Kidney (tissue), 14 donors: ENCODE data around the gene HSPA1B. TPM values are rescaled to one million over a fixed set of nuclear protein-coding genes. Genes with fewer than 3 reads are reported as not detected.
A peak's percentile ranks its signal among the peaks of the same experiment; 100 is the strongest.

ENCODE experiments used
- DNase-seq, 5 donors: peaks; one replicate each; pipeline ENCODE4 v3.0.0-alpha.2; 2013 to 2020
- FAIRE-seq: peaks from 2 replicates; lab custom pipeline; 2012; peaks lifted over from hg19 to GRCh38; lab: Jason Lieb, UNC
- H3K27ac ChIP-seq, 2 donors: one replicate each; pipeline ENCODE4 v1.7.0; 2013; ENCODE audit warnings: low read depth in 2 of 2, low read length in 2 of 2, inconsistent platforms in 1 of 2
- H3K27me3 ChIP-seq: one replicate; pipeline ENCODE4 v1.7.1; 2013; ENCODE audit warnings: low read length, inconsistent platforms; ENCODE audit not compliant: control insufficient read depth, insufficient read depth
- H3K36me3 ChIP-seq, 3 donors: one replicate each; pipeline versions ENCODE4 v1.7.0 to v1.7.1; 2013; ENCODE audit warnings: low read length in 3 of 3, control low read depth in 1 of 3, inconsistent platforms in 1 of 3; ENCODE audit not compliant: insufficient read depth in 3 of 3, control insufficient read depth in 2 of 3
- H3K4me1 ChIP-seq, 3 donors: one replicate each; pipeline versions ENCODE4 v1.7.0 to v1.7.1; 2013; ENCODE audit warnings: low read length in 3 of 3, inconsistent platforms in 1 of 3, low read depth in 1 of 3; ENCODE audit not compliant: control insufficient read depth in 2 of 3, insufficient read depth in 2 of 3
- H3K4me3 ChIP-seq, 3 donors: one replicate each; pipeline versions ENCODE4 v1.7.0 to v1.8.1; 2013; ENCODE audit warnings: low read length in 3 of 3, control low read depth in 1 of 3, inconsistent platforms in 1 of 3
- H3K9ac ChIP-seq, 3 donors: one replicate each; pipeline versions ENCODE4 v1.7.0 to v1.7.1; 2013; ENCODE audit warnings: low read length in 3 of 3, control low read depth in 1 of 3, inconsistent platforms in 1 of 3
- H3K9me3 ChIP-seq, 3 donors: one replicate each; pipeline versions ENCODE4 v1.7.0 to v1.7.1; 2013; ENCODE audit warnings: low read length in 3 of 3, control low read depth in 1 of 3, inconsistent platforms in 1 of 3; ENCODE audit not compliant: control insufficient read depth in 2 of 3, insufficient read depth in 1 of 3
- CTCF ChIP-seq: IDR thresholded peaks from 3 replicates; pipeline ENCODE4 v1.5.1; 2012; ENCODE audit warnings: mild to moderate bottlenecking, moderate library complexity, borderline replicate concordance; ENCODE audit not compliant: insufficient read depth; ENCODE audit errors: extremely low read depth
- intact Hi-C: fragments of 100-400 bp; cut with DNase I; formaldehyde crosslinking; loops from one replicate; pipeline ENCODE4 v1.11.1; 2022
- polyA plus RNA-seq: library from polyadenylated mRNA; stranded (reverse); fragments of 350-450 nt; fragmentation: Illumina TruSeq; extraction: RNeasy Lipid Tissue Mini Kit (QIAGEN cat#74804); gene quantifications from one replicate; pipeline ENCODE4 v1.2.3, GENCODE V29; 2014; ENCODE audit warnings: low read depth, low replicate concordance; ENCODE audit not compliant: insufficient read depth
- total RNA-seq: library from RNA; stranded (reverse); fragmentation: NEBNext Ultra II Directional; extraction: Animal tissue kit (Norgen Biotek cat#: 25700); gene quantifications from one replicate; pipeline ENCODE4 v1.2.1, GENCODE V29; 2021
- donor health status: control.
- donor health status: control.
- donor health status: control.
- donor health status: control.
- donor health status: control.
- donor health status: DM: yes; HTN: yes; CAD: no.
- donor health status: Normal renal cell carcinoma (clear cell type).

The HSPA1B gene
- total and polyA plus RNA-seq, 2 donors from 2014 or later, result 142 to 175 TPM

GRCh38 chr6:31825553-31825952 lies 2.0 kb upstream of the HSPA1B start:
- no peak for DNase-seq
- Histone ChIP-seq H3K4me3 (no peak overlapping the region), H3K27ac (peak overlapping the region; percentile 99 to 100), H3K36me3 (no peaks in the 10 kb centered on the region), H3K9ac (peak overlapping the region in 1 of 3 donors; percentile 61), H3K27me3 (no peaks in the 10 kb centered on the region), H3K4me1 (peaks cover 5 to 17% (median 11%) of the 10 kb centered on the region in 3 donors), H3K9me3 (no peaks in the 10 kb centered on the region)
- no peak for TF ChIP-seq CTCF
- intact Hi-C loops, result no loop called here
- no peak for FAIRE-seq

- Histone ChIP-seq H3K36me3 (no peaks in the 10 kb centered on the region), H3K4me3 (peak overlapping the region; percentile 69 to 76 (median 76)), H3K9me3 (no peaks in the 10 kb centered on the region), H3K9ac (peak overlapping the region; percentile 74 to 100 (median 100)), H3K4me1 (peaks cover 5 to 17% (median 7%) of the 10 kb centered on the region in 3 donors), H3K27ac (peak overlapping the region; percentile 99 to 100), H3K27me3 (no peaks in the 10 kb centered on the region)
- FAIRE-seq (no peak), DNase-seq (peak in 4 of 5 donors; percentile 81 to 97 (median 90))
- TF ChIP-seq CTCF, result no peak
- intact Hi-C loops, result no loop called here
Observed at GRCh38 chr6:31826793-31827285, 699 bp upstream of the HSPA1B start.

- peaks cover 5 to 12% (median 5%) of the 10 kb centered on the region in 3 donors for H3K4me1 ChIP-seq
- H3K36me3 ChIP-seq, result no peaks in the 10 kb centered on the region
- peak overlapping the region; percentile 84 to 96 (median 94) for H3K4me3 ChIP-seq
- H3K9ac ChIP-seq, result peak overlapping the region; percentile 80 to 100 (median 83)
- H3K27me3 ChIP-seq, result no peaks in the 10 kb centered on the region
- peak; percentile 50 for FAIRE-seq
- TF ChIP-seq CTCF, result peak; percentile 13
- H3K9me3 ChIP-seq, result no peaks in the 10 kb centered on the region
- peak in 3 of 5 donors; percentile 74 to 87 (median 83) for DNase-seq
- peak overlapping the region; percentile 89 to 94 for H3K27ac ChIP-seq
- intact Hi-C loops, result no loop called here
Observed at GRCh38 chr6:31829633-31830283, 2.2 kb downstream of the HSPA1B start.
